DND-41 (cell line): Measurements from ENCODE around the gene ALDH3B1.

ENCODE experiments used
- EZH2 ChIP-seq: IDR thresholded peaks from 3 replicates; pipeline ENCODE4 v1.6.1; 2012; ENCODE audit warnings: borderline replicate concordance, low read depth, mild to moderate bottlenecking, moderate library complexity, low read length, inconsistent platforms; ENCODE audit not compliant: severe bottlenecking
- TF ChIP-seq, protein P1 (sequence below): IDR thresholded peaks from 2 replicates; pipeline ENCODE4 v1.5.1; 2012; ENCODE audit warnings: borderline replicate concordance, low read length, moderate library complexity, mild to moderate bottlenecking; ENCODE audit not compliant: poor library complexity, severe bottlenecking; ENCODE audit errors: extremely low read depth

DNA sequence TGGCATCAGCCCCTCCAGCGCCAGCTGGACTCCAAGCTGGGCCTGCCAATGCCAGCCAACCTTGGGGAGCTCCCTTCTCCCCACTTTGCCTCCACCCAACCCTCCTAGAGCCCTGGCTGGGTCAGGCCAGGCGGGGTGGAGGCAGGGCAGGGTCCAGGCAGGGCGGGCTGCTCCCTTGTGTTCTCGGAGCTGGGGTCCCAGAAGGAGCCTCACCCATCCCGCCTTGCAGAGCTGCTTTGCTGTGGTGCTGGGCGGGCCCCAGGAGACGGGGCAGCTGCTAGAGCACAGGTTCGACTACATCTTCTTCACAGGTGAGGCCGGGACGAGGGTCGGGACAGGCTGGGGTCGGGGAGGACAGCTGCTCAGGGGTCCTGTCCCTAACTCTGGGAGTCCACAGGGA is 9.4 kb downstream of the ALDH3B1 start:
- TF ChIP-seq, protein P1, sequence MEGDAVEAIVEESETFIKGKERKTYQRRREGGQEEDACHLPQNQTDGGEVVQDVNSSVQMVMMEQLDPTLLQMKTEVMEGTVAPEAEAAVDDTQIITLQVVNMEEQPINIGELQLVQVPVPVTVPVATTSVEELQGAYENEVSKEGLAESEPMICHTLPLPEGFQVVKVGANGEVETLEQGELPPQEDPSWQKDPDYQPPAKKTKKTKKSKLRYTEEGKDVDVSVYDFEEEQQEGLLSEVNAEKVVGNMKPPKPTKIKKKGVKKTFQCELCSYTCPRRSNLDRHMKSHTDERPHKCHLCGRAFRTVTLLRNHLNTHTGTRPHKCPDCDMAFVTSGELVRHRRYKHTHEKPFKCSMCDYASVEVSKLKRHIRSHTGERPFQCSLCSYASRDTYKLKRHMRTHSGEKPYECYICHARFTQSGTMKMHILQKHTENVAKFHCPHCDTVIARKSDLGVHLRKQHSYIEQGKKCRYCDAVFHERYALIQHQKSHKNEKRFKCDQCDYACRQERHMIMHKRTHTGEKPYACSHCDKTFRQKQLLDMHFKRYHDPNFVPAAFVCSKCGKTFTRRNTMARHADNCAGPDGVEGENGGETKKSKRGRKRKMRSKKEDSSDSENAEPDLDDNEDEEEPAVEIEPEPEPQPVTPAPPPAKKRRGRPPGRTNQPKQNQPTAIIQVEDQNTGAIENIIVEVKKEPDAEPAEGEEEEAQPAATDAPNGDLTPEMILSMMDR, result no peak
- TF ChIP-seq EZH2, result no peak
